Measurements from ENCODE around the gene HDAC1.

Gene HDAC1

GRCh38 chr1:32380057-32380456 is 88.2 kb downstream of the HDAC1 start:
- no peak for DNase-seq
